Gastroesophageal sphincter (tissue), 4 donors: ENCODE data around the gene CHST9. TPM values are rescaled to one million over a fixed set of nuclear protein-coding genes. Genes with fewer than 3 reads are reported as not detected.

Source experiments
- ATAC-seq: fragments of 150-250 bp; one replicate; pipeline ENCODE4 v1.9.1; 2016; ENCODE audit warnings: mild to moderate bottlenecking, moderate library complexity
- H3K27ac ChIP-seq, 4 donors: fragments of 200-600 bp; sonication (generic) in 3 of 4; 1 replicate in 3 of 4; 2 replicates in 1 of 4; pipeline ENCODE4 v1.5.1; 2016 to 2019
- H3K27me3 ChIP-seq: fragments of 200-600 bp; sonication (generic); one replicate; pipeline ENCODE4 v1.5.1; 2019
- H3K36me3 ChIP-seq, 2 donors: fragments of 200-600 bp; sonication (generic); one replicate each; pipeline ENCODE4 v1.5.1; 2019; ENCODE audit warnings: control low read depth in 1 of 2
- H3K4me1 ChIP-seq, 3 donors: fragments of 200-600 bp; sonication (generic); 1 replicate in 2 of 3; 2 replicates in 1 of 3; pipeline ENCODE4 v1.5.1; 2016 to 2019; ENCODE audit warnings: control low read depth in 2 of 3
- H3K4me3 ChIP-seq, 2 donors: fragments of 200-600 bp; sonication (generic); one replicate each; pipeline ENCODE4 v1.5.1; 2019; ENCODE audit warnings: mild to moderate bottlenecking in 1 of 2, moderate library complexity in 1 of 2
- H3K9me3 ChIP-seq, 3 donors: fragments of 200-600 bp; sonication (generic); one replicate each; pipeline ENCODE4 v1.5.1; 2017 to 2019; ENCODE audit warnings: control low read depth in 2 of 3
- EP300 ChIP-seq: sonication (generic); formaldehyde crosslinking; IDR thresholded peaks from one replicate; pipeline ENCODE4 v1.6.1; 2017; ENCODE audit warnings: antibody characterized with exemption, mild to moderate bottlenecking
- POLR2A ChIP-seq, 2 donors: fragments of 450-650 bp; IDR thresholded peaks; one replicate each; pipeline ENCODE4 v1.6.1; 2017; ENCODE audit warnings: antibody characterized with exemption in 2 of 2, mild to moderate bottlenecking in 2 of 2, moderate library complexity in 1 of 2
- POLR2AphosphoS5 ChIP-seq: sonication (generic); formaldehyde crosslinking; IDR thresholded peaks from one replicate; pipeline ENCODE4 v1.6.1; 2017; ENCODE audit warnings: antibody characterized with exemption
- WGBS, 2 donors: methylation state at CpG; one replicate each; pipeline ENCODE4 v1.1.5; 2018; ENCODE audit warnings: low coverage in 1 of 2; 5-methylcytosine and 5-hydroxymethylcytosine counted together
- total RNA-seq, 4 donors: library from RNA; depleted of rRNA; stranded (reverse); fragments of >200 nt; gene quantifications; one replicate each; pipeline ENCODE4 v1.1.0, GENCODE V29; 2016
- TF ChIP-seq, protein P1 (sequence below), 4 experiments: fragments of 200-600 bp in 2 of 4; fragments of 450-650 bp in 2 of 4; sonication (generic) in 1 of 4; IDR thresholded peaks; one replicate each; pipeline ENCODE4 v1.5.1; 2017 to 2019; ENCODE audit warnings: antibody characterized with exemption in 4 of 4, mild to moderate bottlenecking in 2 of 4, moderate library complexity in 2 of 4

Gene CHST9
- total RNA-seq, 4 donors from 2014 or later, result 0.62 to 7.2 (median 0.95) TPM

GRCh38 chr18:26901020-26901419, 284.1 kb downstream of the CHST9 start:
- Histone ChIP-seq H3K4me3 (no peak overlapping the region), H3K36me3 (no peaks in the 10 kb centered on the region), H3K9me3 (no peaks in the 10 kb centered on the region), H3K27ac (no peak overlapping the region), H3K27me3 (no peaks in the 10 kb centered on the region), H3K4me1 (no peaks in the 10 kb centered on the region)
- TF ChIP-seq POLR2AphosphoS5, result no peak
- TF ChIP-seq, protein P1, sequence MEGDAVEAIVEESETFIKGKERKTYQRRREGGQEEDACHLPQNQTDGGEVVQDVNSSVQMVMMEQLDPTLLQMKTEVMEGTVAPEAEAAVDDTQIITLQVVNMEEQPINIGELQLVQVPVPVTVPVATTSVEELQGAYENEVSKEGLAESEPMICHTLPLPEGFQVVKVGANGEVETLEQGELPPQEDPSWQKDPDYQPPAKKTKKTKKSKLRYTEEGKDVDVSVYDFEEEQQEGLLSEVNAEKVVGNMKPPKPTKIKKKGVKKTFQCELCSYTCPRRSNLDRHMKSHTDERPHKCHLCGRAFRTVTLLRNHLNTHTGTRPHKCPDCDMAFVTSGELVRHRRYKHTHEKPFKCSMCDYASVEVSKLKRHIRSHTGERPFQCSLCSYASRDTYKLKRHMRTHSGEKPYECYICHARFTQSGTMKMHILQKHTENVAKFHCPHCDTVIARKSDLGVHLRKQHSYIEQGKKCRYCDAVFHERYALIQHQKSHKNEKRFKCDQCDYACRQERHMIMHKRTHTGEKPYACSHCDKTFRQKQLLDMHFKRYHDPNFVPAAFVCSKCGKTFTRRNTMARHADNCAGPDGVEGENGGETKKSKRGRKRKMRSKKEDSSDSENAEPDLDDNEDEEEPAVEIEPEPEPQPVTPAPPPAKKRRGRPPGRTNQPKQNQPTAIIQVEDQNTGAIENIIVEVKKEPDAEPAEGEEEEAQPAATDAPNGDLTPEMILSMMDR (IDR thresholded peaks at IDR 0.05), result no peak
- TF ChIP-seq POLR2A (IDR thresholded peaks at IDR 0.05), result no peak
- TF ChIP-seq EP300, result no peak
- ATAC-seq, result no peak

GRCh38 chr18:26894426-26894825, 290.7 kb downstream of the CHST9 start:
- WGBS, 2 donors, result 31 to 60% methylated on average over 1 of the region's 1 CpG

DNA sequence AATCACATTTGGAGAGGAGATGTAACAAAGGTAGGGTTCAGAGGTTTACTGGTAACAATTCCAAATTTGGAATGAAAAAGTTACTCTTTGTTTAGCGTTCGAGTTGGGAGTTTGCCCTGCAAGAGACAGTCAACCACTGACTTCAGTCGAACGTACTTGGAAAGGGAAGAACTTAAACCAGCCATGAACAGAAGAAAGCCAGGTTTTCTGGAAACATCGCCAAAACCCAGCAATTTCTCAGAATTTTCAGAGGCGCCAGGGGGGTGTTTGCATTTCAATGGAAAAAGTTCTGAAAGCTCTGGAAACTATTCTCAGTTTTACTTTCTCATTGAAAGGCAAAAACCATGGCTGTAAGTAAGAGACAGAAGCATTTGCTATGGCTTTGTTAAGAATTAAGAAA, 291.1 kb downstream of the CHST9 start:
- no peak for ATAC-seq
- Histone ChIP-seq H3K36me3 (no peaks in the 10 kb centered on the region), H3K27ac (no peak overlapping the region), H3K9me3 (no peaks in the 10 kb centered on the region), H3K4me3 (no peak overlapping the region), H3K4me1 (no peaks in the 10 kb centered on the region), H3K27me3 (no peaks in the 10 kb centered on the region)
- TF ChIP-seq EP300 (no peak), POLR2AphosphoS5 (no peak), POLR2A (IDR thresholded peaks at IDR 0.05) (no peak)
- TF ChIP-seq, protein P1 (IDR thresholded peaks at IDR 0.05), result no peak
- WGBS, 2 donors, result 10 to 21% methylated on average over 2 to 6 of the region's 6 CpGs

More at GRCh38 chr18:26894426-26894825, 290.7 kb downstream of the CHST9 start:
- H3K4me3 ChIP-seq, result no peak overlapping the region
- H3K4me1 ChIP-seq, result no peaks in the 10 kb centered on the region
- H3K27me3 ChIP-seq, result no peaks in the 10 kb centered on the region
- no peaks in the 10 kb centered on the region for H3K9me3 ChIP-seq
- no peak overlapping the region for H3K27ac ChIP-seq
- TF ChIP-seq, protein P1 (IDR thresholded peaks at IDR 0.05), result no peak
- TF ChIP-seq POLR2AphosphoS5 (no peak), POLR2A (IDR thresholded peaks at IDR 0.05) (no peak), EP300 (no peak)
- ATAC-seq, result no peak
- H3K36me3 ChIP-seq, result no peaks in the 10 kb centered on the region

DNA sequence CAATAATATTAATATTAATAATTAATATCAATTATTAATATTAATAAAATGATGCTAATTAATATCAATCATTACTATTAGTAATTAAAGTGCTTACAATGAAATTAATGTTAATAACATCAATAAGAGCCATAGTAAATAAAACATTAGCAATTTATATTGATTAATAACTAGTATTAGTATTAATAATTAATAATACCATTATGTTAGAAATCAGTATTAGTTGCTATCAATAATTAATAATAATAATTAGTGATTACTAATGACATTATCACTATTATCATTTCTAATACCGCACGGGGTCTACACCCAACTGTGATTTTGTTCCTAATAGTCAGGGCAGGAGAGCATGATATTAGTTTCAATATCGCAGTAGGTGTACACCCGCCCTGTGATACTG, 296.8 kb downstream of the CHST9 start:
- H3K4me3 ChIP-seq, result no peak overlapping the region
- no peaks in the 10 kb centered on the region for H3K27me3 ChIP-seq
- no peak for TF ChIP-seq POLR2A (IDR thresholded peaks at IDR 0.05)
- H3K9me3 ChIP-seq, result no peaks in the 10 kb centered on the region
- no peaks in the 10 kb centered on the region for H3K36me3 ChIP-seq
- WGBS, 2 donors, result 100% methylated on average over 4 of the region's 4 CpGs
- H3K27ac ChIP-seq, result no peak overlapping the region
- ATAC-seq, result no peak
- H3K4me1 ChIP-seq, result no peaks in the 10 kb centered on the region

- H3K9me3 ChIP-seq, result no peaks in the 10 kb centered on the region
- ATAC-seq, result no peak
- no peaks in the 10 kb centered on the region for H3K27me3 ChIP-seq
- H3K4me1 ChIP-seq, result no peaks in the 10 kb centered on the region
- no peak overlapping the region for H3K27ac ChIP-seq
- 80 to 94% methylated on average over 2 of the region's 2 CpGs for WGBS, 2 donors
- TF ChIP-seq POLR2A (IDR thresholded peaks at IDR 0.05) (no peak), EP300 (no peak), POLR2AphosphoS5 (no peak)
- TF ChIP-seq, protein P1 (IDR thresholded peaks at IDR 0.05), result no peak
- H3K4me3 ChIP-seq, result no peak overlapping the region
- H3K36me3 ChIP-seq, result no peaks in the 10 kb centered on the region
Measured at GRCh38 chr18:26875040-26875654, 310.0 kb downstream of the CHST9 start.
